Stomach smooth muscle (tissue), 2 donors: ENCODE results near the gene FBXO2.

ENCODE experiments used
- H3K27ac ChIP-seq: one replicate; pipeline ENCODE4 v1.7.0; 2013; ENCODE audit warnings: mild to moderate bottlenecking, low read length, inconsistent platforms
- H3K27me3 ChIP-seq, 2 donors: one replicate each; pipeline ENCODE4 v1.7.0; 2013; ENCODE audit warnings: low read length in 2 of 2; ENCODE audit not compliant: insufficient read depth in 2 of 2, control insufficient read depth in 1 of 2
- H3K36me3 ChIP-seq, 2 donors: one replicate each; pipeline ENCODE4 v1.7.0; 2013; ENCODE audit warnings: low read length in 2 of 2; ENCODE audit not compliant: control insufficient read depth in 2 of 2, insufficient read depth in 2 of 2
- H3K4me1 ChIP-seq: one replicate; pipeline ENCODE4 v1.7.0; 2013; ENCODE audit warnings: low read length; ENCODE audit not compliant: control insufficient read depth, insufficient read depth
- H3K4me3 ChIP-seq, 2 donors: one replicate each; pipeline ENCODE4 v1.7.0; 2013; ENCODE audit warnings: low read length in 2 of 2
- H3K9ac ChIP-seq, 2 donors: one replicate each; pipeline ENCODE4 v1.7.0; 2013; ENCODE audit warnings: low read length in 2 of 2, mild to moderate bottlenecking in 1 of 2
- H3K9me3 ChIP-seq, 2 donors: one replicate each; pipeline ENCODE4 v1.7.0; 2013; ENCODE audit warnings: low read length in 2 of 2; ENCODE audit not compliant: control insufficient read depth in 2 of 2
- donor health status: healthy.
- donor health status: Pancreatic carcinoma.

Gene FBXO2

DNA sequence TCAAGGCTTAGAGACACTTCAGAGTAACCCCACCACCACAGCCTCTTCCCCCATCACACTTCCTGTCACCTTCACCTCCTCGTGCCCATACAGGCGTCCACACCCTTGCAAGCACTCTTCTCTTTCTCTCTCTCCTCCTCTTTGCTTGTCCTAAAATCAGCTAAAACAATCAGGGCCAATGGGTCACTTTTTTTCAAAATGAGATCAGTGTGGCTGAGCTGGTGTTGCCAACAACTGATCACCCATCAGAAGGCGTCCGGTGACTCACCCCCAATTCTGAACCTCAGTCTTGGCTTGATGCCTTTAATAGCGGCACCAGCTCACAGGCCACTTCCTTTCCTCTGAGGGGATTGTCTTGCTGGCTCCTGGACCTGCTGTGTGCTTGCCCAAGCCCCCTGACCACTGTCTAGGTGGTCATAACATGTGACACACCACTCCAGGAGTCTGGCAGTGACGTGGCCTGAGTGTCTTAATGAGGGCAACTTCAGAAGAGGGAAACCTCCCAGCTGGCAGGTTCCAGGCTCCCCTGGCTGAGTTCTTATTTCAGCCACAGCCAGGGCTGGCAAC, 38.9 kb upstream of the FBXO2 start:
- H3K27me3 ChIP-seq, result peaks cover 48 to 53% of the 10 kb centered on the region in 2 donors
- H3K36me3 ChIP-seq, result no peaks in the 10 kb centered on the region
- H3K4me3 ChIP-seq, result no peak overlapping the region
- H3K9ac ChIP-seq, result no peak overlapping the region
- H3K4me1 ChIP-seq, result peaks cover 17% of the 10 kb centered on the region
- no peaks in the 10 kb centered on the region for H3K9me3 ChIP-seq
- no peak overlapping the region for H3K27ac ChIP-seq

- H3K9ac ChIP-seq, result no peak overlapping the region
- H3K4me3 ChIP-seq, result no peak overlapping the region
- H3K27ac ChIP-seq, result no peak overlapping the region
- no peaks in the 10 kb centered on the region for H3K36me3 ChIP-seq
- peaks cover 44 to 51% of the 10 kb centered on the region in 2 donors for H3K27me3 ChIP-seq
- H3K9me3 ChIP-seq, result no peaks in the 10 kb centered on the region
- peaks cover 17% of the 10 kb centered on the region for H3K4me1 ChIP-seq
Observed at GRCh38 chr1:11691928-11692711, 37.9 kb upstream of the FBXO2 start.

DNA sequence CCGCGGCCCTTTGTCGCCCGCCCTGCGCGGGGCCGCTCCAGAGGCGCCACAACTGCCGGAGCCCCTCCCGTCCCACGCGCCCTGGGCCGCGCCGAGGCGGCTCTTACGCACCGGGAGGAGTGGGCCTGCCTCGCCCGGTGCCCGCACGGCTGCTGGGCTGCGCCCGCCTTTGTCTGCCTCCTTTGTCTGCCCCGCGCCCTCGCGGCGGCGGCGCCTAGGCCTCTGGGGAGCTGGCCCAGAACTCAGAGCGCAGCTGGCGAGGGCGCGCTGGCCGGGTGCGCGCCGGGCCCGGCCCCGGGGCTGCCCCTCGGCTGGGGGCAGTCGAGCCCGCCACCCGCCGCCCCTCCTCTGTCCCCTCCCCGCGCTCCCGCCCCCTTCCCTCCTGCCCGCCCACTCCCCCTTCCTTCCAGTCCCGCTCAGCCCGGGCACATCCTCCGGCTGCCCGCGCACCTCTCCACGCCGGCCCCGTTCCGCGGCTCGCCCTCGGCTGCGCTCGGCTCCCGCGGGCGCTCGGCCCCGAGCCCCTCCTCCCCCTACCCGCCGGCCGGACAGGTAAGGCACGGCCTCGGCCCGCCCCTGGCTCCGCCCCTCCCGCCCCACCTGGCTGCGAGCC, 37.2 kb upstream of the FBXO2 start, which contains the start of gene DRAXIN:
Gene DRAXIN, plus strand, starts transcription at position 409 of the 613 bp plus-strand sequence. CDS start 14,549 bp downstream, outside the sequence.
- no peaks in the 10 kb centered on the region for H3K9me3 ChIP-seq
- no peak within 1 kb of the TSS for H3K27ac ChIP-seq
- peaks cover 44 to 49% of the 10 kb centered on the region in 2 donors for H3K27me3 ChIP-seq
- peak within 1 kb of the TSS in 1 of 2 donors; percentile 15 for H3K4me3 ChIP-seq
- H3K36me3 ChIP-seq, result no peaks in the 10 kb centered on the region
- H3K4me1 ChIP-seq, result peaks cover 17% of the 10 kb centered on the region
- no peak within 1 kb of the TSS for H3K9ac ChIP-seq

- no peaks in the 10 kb centered on the region for H3K36me3 ChIP-seq
- H3K27me3 ChIP-seq, result peaks cover 44 to 49% of the 10 kb centered on the region in 2 donors
- H3K9ac ChIP-seq, result no peak overlapping the region
- H3K27ac ChIP-seq, result no peak overlapping the region
- no peaks in the 10 kb centered on the region for H3K9me3 ChIP-seq
- H3K4me1 ChIP-seq, result peaks cover 17% of the 10 kb centered on the region
- peak overlapping the region in 1 of 2 donors; percentile 15 for H3K4me3 ChIP-seq
Observed at GRCh38 chr1:11690397-11691301, 36.4 kb upstream of the FBXO2 start.

- Histone ChIP-seq H3K27me3 (peaks cover 37 to 38% of the 10 kb centered on the region in 2 donors), H3K27ac (no peak overlapping the region), H3K9ac (no peak overlapping the region), H3K9me3 (no peaks in the 10 kb centered on the region), H3K4me3 (no peak overlapping the region), H3K4me1 (peaks cover 17% of the 10 kb centered on the region), H3K36me3 (no peaks in the 10 kb centered on the region)
Observed at GRCh38 chr1:11688506-11688905, 34.3 kb upstream of the FBXO2 start.

GRCh38 chr1:11685210-11685752, 31.1 kb upstream of the FBXO2 start:
- Histone ChIP-seq H3K9me3 (no peaks in the 10 kb centered on the region), H3K4me1 (peaks cover 9% of the 10 kb centered on the region), H3K27ac (no peak overlapping the region), H3K4me3 (no peak overlapping the region), H3K36me3 (no peaks in the 10 kb centered on the region), H3K9ac (no peak overlapping the region), H3K27me3 (peaks cover 9 to 18% of the 10 kb centered on the region in 2 donors)

DNA sequence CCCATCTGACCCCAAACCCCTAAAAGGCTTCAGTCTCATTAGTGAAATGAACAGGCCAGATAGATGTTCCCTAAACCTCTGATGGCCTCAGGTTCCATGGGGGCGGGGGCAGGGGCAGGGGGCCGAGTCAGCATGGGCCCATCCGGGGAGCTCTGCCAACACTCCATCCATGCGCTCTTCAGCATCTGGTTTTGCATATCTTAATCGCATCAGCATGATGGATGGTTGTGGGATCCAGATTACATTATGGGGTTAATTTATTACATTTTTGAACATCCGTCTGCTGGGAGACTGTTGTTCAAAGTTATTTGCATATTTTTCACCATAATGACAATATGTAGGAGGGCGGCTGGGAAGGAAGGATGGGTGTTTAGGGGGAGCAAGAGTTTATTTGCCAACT, 29.8 kb upstream of the FBXO2 start:
- Histone ChIP-seq H3K9me3 (no peaks in the 10 kb centered on the region), H3K36me3 (no peaks in the 10 kb centered on the region), H3K4me3 (no peak overlapping the region), H3K9ac (no peak overlapping the region), H3K27me3 (peaks cover 5 to 9% of the 10 kb centered on the region in 2 donors), H3K4me1 (peaks cover 12% of the 10 kb centered on the region), H3K27ac (no peak overlapping the region)

GRCh38 chr1:11682799-11683198, 28.6 kb upstream of the FBXO2 start:
- H3K4me3 ChIP-seq, result no peak overlapping the region
- no peaks in the 10 kb centered on the region for H3K36me3 ChIP-seq

GRCh38 chr1:11682287-11682771, 28.1 kb upstream of the FBXO2 start:
- Histone ChIP-seq H3K9ac (no peak overlapping the region), H3K9me3 (no peaks in the 10 kb centered on the region), H3K4me1 (peaks cover 12% of the 10 kb centered on the region), H3K27me3 (peaks cover 0 to 4% of the 10 kb centered on the region in 2 donors), H3K4me3 (no peak overlapping the region), H3K36me3 (no peaks in the 10 kb centered on the region), H3K27ac (no peak overlapping the region)

More at GRCh38 chr1:11682799-11683198, 28.6 kb upstream of the FBXO2 start:
- no peak overlapping the region for H3K27ac ChIP-seq
- no peaks in the 10 kb centered on the region for H3K9me3 ChIP-seq
- H3K9ac ChIP-seq, result no peak overlapping the region
- H3K27me3 ChIP-seq, result peaks cover 0 to 4% of the 10 kb centered on the region in 2 donors
- H3K4me1 ChIP-seq, result peaks cover 12% of the 10 kb centered on the region
